ENCODE results near the gene TANGO2.

- no peak for TF ChIP-seq POLR2A (IDR thresholded peaks at IDR 0.05; ENCODE audit: low read length)
- no peak for TF ChIP-seq GATA1 (IDR thresholded peaks at IDR 0.05; ENCODE audit: low read depth, low read length)
Observed at GRCh38 chr22:20089226-20089976, 68.5 kb downstream of the TANGO2 start.
